SIG-M5 treated with dmso at 0.1 percent for 504 hours (cell line): ENCODE data around the gene MYO15B.

Experiments
- DNase-seq: peaks from one replicate; lab custom pipeline; 2025; ENCODE audit not compliant: unreplicated experiment; lab: John Stamatoyannopoulos, UW

Gene MYO15B

GRCh38 chr17:75661531-75661930 lies 73.9 kb downstream of the MYO15B start:
- no peak for DNase-seq

GRCh38 chr17:75662511-75662910 lies 74.9 kb downstream of the MYO15B start:
- no peak for DNase-seq

GRCh38 chr17:75664099-75664549 lies 76.5 kb downstream of the MYO15B start:
- no peak for DNase-seq

- no peak for DNase-seq
These were observed 78.4 kb downstream of the MYO15B start for GRCh38 chr17:75665981-75666380.

GRCh38 chr17:75666959-75667790 lies 79.6 kb downstream of the MYO15B start, which contains the start of the genes RECQL5 and SAP30BP:
Gene RECQL5 (minus strand): TSS chr17:75667154. CDS start chr17:75666557, 597 bp downstream.
Gene SAP30BP (plus strand): TSS chr17:75667338. CDS start chr17:75667373, 35 bp downstream.
- peak; percentile 99 for DNase-seq

GRCh38 chr17:75667825-75668224 lies 80.2 kb downstream of the MYO15B start:
- no peak for DNase-seq

- DNase-seq = no peak
These were observed 80.9 kb downstream of the MYO15B start for GRCh38 chr17:75668489-75668888.

GRCh38 chr17:75670868-75671267 lies 83.3 kb downstream of the MYO15B start:
- DNase-seq = no peak

GRCh38 chr17:75672011-75672410 lies 84.4 kb downstream of the MYO15B start:
- DNase-seq = no peak

- no peak for DNase-seq
These were observed 85.9 kb downstream of the MYO15B start for GRCh38 chr17:75673487-75673886.
